Chondrocyte (in vitro differentiated cells): ENCODE results near the gene NR4A2. TPM values are rescaled to one million over a fixed set of nuclear protein-coding genes. Genes with fewer than 3 reads are reported as not detected.

ENCODE experiments used
- DNase-seq: peaks from one replicate; pipeline ENCODE4 v3.0.0; 2021; ENCODE audit warnings: mixed read lengths, low spot score
- H3K27ac Mint-ChIP-seq: one replicate; pipeline ENCODE4 v1.8.0; 2021; ENCODE audit warnings: mild to moderate bottlenecking, moderate library complexity, mixed read lengths; ENCODE audit not compliant: unreplicated experiment
- H3K27me3 Mint-ChIP-seq: 2 replicates; pipeline ENCODE4 v1.8.0; 2021; ENCODE audit warnings: low read depth, mixed read lengths
- H3K36me3 Mint-ChIP-seq: 2 replicates; pipeline ENCODE4 v1.8.0; 2021; ENCODE audit warnings: low read depth, mixed read lengths
- H3K4me1 Mint-ChIP-seq: 2 replicates; pipeline ENCODE4 v1.8.0; 2021; ENCODE audit warnings: low read depth, mild to moderate bottlenecking, mixed read lengths
- H3K4me3 Mint-ChIP-seq: one replicate; pipeline ENCODE4 v1.8.0; 2021; ENCODE audit warnings: mild to moderate bottlenecking, moderate library complexity, mixed read lengths; ENCODE audit not compliant: unreplicated experiment
- H3K9me3 Mint-ChIP-seq: 2 replicates; pipeline ENCODE4 v1.8.0; 2021; ENCODE audit warnings: low read depth, mixed read lengths
- total RNA-seq: library from RNA; stranded (reverse); gene quantifications from 3 replicates; pipeline ENCODE4 v1.2.1, GENCODE V29; 2021
- TF ChIP-seq, protein P1 (sequence below): fragments of 200-600 bp; sonication (generic); IDR thresholded peaks from 2 replicates; pipeline ENCODE4 v1.5.0; 2021; ENCODE audit warnings: antibody characterized with exemption, mild to moderate bottlenecking, moderate library complexity

NR4A2 gene
- total RNA-seq, 1 donor from 2014 or later = 1.2 TPM

GRCh38 chr2:156349161-156349560 lies 16.6 kb upstream of the NR4A2 start:
- TF ChIP-seq, protein P1, sequence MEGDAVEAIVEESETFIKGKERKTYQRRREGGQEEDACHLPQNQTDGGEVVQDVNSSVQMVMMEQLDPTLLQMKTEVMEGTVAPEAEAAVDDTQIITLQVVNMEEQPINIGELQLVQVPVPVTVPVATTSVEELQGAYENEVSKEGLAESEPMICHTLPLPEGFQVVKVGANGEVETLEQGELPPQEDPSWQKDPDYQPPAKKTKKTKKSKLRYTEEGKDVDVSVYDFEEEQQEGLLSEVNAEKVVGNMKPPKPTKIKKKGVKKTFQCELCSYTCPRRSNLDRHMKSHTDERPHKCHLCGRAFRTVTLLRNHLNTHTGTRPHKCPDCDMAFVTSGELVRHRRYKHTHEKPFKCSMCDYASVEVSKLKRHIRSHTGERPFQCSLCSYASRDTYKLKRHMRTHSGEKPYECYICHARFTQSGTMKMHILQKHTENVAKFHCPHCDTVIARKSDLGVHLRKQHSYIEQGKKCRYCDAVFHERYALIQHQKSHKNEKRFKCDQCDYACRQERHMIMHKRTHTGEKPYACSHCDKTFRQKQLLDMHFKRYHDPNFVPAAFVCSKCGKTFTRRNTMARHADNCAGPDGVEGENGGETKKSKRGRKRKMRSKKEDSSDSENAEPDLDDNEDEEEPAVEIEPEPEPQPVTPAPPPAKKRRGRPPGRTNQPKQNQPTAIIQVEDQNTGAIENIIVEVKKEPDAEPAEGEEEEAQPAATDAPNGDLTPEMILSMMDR = no peak
- Mint-ChIP-seq H3K4me1 (no peaks in the 10 kb centered on the region), H3K27ac (no peak overlapping the region), H3K4me3 (no peak overlapping the region), H3K36me3 (no peaks in the 10 kb centered on the region), H3K9me3 (no peaks in the 10 kb centered on the region), H3K27me3 (no peaks in the 10 kb centered on the region)
- no peak for DNase-seq

- Mint-ChIP-seq H3K27me3 (no peaks in the 10 kb centered on the region), H3K9me3 (no peaks in the 10 kb centered on the region), H3K27ac (no peak overlapping the region), H3K36me3 (no peaks in the 10 kb centered on the region), H3K4me3 (no peak overlapping the region), H3K4me1 (no peaks in the 10 kb centered on the region)
- TF ChIP-seq, protein P1 = no peak
- no peak for DNase-seq
These were observed 14.9 kb upstream of the NR4A2 start for GRCh38 chr2:156347431-156347830.

GRCh38 chr2:156346731-156347130 lies 14.2 kb upstream of the NR4A2 start:
- Mint-ChIP-seq H3K9me3 (no peaks in the 10 kb centered on the region), H3K4me1 (no peaks in the 10 kb centered on the region), H3K36me3 (no peaks in the 10 kb centered on the region), H3K27me3 (no peaks in the 10 kb centered on the region), H3K27ac (no peak overlapping the region), H3K4me3 (no peak overlapping the region)
- TF ChIP-seq, protein P1 = no peak
- DNase-seq = no peak

- no peak for DNase-seq
- Mint-ChIP-seq H3K4me3 (no peak overlapping the region), H3K27me3 (no peaks in the 10 kb centered on the region), H3K36me3 (no peaks in the 10 kb centered on the region), H3K4me1 (peaks cover 8% of the 10 kb centered on the region), H3K9me3 (no peaks in the 10 kb centered on the region), H3K27ac (no peak overlapping the region)
- TF ChIP-seq, protein P1 = no peak
These were observed 13.1 kb upstream of the NR4A2 start for GRCh38 chr2:156345582-156345981.

DNA sequence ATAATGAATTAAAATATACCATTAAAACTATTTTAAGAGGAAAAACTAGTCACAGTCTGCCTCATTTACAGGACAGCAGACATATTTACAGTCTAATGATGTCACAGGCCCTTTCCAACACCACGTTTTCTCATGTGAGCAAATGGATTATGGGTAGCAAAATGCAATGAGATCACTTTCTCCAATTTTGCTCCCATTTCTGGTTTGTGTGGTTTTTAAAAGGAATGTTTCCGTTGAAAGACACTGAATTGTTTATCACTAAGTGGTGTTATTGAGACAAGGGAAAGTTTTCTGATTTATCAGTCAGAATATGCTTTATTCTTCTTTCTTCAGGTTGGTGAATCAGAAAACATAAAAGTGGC lies 11.4 kb upstream of the NR4A2 start:
- H3K4me3 Mint-ChIP-seq = no peak overlapping the region
- H3K36me3 Mint-ChIP-seq = no peaks in the 10 kb centered on the region
- no peaks in the 10 kb centered on the region for H3K27me3 Mint-ChIP-seq
- H3K27ac Mint-ChIP-seq = no peak overlapping the region
- H3K4me1 Mint-ChIP-seq = peaks cover 12% of the 10 kb centered on the region
- H3K9me3 Mint-ChIP-seq = no peaks in the 10 kb centered on the region
- no peak for DNase-seq
- TF ChIP-seq, protein P1 = no peak
